Mesenchymal stem cell (in vitro differentiated cells and primary cell): ENCODE results near the gene HIP1.
"Not testable (repeated sequence)": the region's sequence is repeated elsewhere in the genome, so short reads cannot be mapped to it uniquely, and the experiment has no call there.

Experiments
- DNase-seq: peaks from one replicate; pipeline ENCODE4 v3.0.0-alpha.2; 2013
- H2AFZ ChIP-seq: one replicate; pipeline ENCODE4 v1.6.1; 2013; ENCODE audit warnings: low read depth, mild to moderate bottlenecking, control low read depth, inconsistent platforms, low read length, moderate library complexity
- H2AK5ac ChIP-seq: 2 replicates; pipeline ENCODE4 v1.6.1; 2013; ENCODE audit warnings: low read length, moderate library complexity, mild to moderate bottlenecking, inconsistent platforms; ENCODE audit not compliant: severe bottlenecking
- H2BK120ac ChIP-seq: one replicate; pipeline ENCODE4 v1.6.1; 2013; ENCODE audit warnings: low read depth, mild to moderate bottlenecking, inconsistent platforms, low read length, moderate library complexity
- H2BK12ac ChIP-seq, 2 experiments: one replicate each; pipeline ENCODE4 v1.6.1; 2013; ENCODE audit warnings: inconsistent platforms in 2 of 2, low read length in 2 of 2, mild to moderate bottlenecking in 2 of 2, moderate library complexity in 2 of 2, control low read depth in 1 of 2
- H2BK15ac ChIP-seq: one replicate; pipeline ENCODE4 v1.6.1; 2013; ENCODE audit warnings: mild to moderate bottlenecking, low read depth, inconsistent platforms; ENCODE audit not compliant: poor library complexity, severe bottlenecking
- H2BK5ac ChIP-seq: 2 replicates; pipeline ENCODE4 v1.6.1; 2013; ENCODE audit warnings: low read depth, mild to moderate bottlenecking, low read length, control low read depth, inconsistent platforms; ENCODE audit not compliant: poor library complexity, severe bottlenecking
- H3K14ac ChIP-seq, 2 experiments: one replicate each; pipeline ENCODE4 v1.6.1; 2013; ENCODE audit warnings: inconsistent platforms in 2 of 2, low read length in 2 of 2, control low read depth in 1 of 2, mild to moderate bottlenecking in 1 of 2, moderate library complexity in 1 of 2
- H3K18ac ChIP-seq, 2 experiments: one replicate each; pipeline ENCODE4 v1.6.1; 2013; ENCODE audit warnings: inconsistent platforms in 2 of 2, low read length in 2 of 2, control low read depth in 1 of 2, low read depth in 1 of 2, mild to moderate bottlenecking in 1 of 2
- H3K23ac ChIP-seq, 2 experiments: one replicate each; pipeline ENCODE4 v1.6.1; 2013; ENCODE audit warnings: inconsistent platforms in 2 of 2, low read length in 2 of 2, mild to moderate bottlenecking in 2 of 2, moderate library complexity in 2 of 2, control low read depth in 1 of 2
- H3K27ac ChIP-seq: 2 replicates; pipeline ENCODE4 v1.5.1; 2013; ENCODE audit warnings: mild to moderate bottlenecking, moderate library complexity, low read length, control low read depth, inconsistent platforms; ENCODE audit not compliant: poor library complexity, severe bottlenecking
- H3K27me3 ChIP-seq, 2 experiments: 2 replicates each; pipeline versions ENCODE4 v1.6.1 to v1.7.0; 2013; ENCODE audit warnings: low read length in 2 of 2, mild to moderate bottlenecking in 2 of 2, moderate library complexity in 2 of 2, control low read depth in 1 of 2, inconsistent platforms in 1 of 2; ENCODE audit not compliant: control insufficient read depth in 1 of 2, insufficient read depth in 1 of 2
- H3K36me3 ChIP-seq, 2 experiments: 2 replicates each; pipeline versions ENCODE4 v1.6.1 to v1.7.0; 2013; ENCODE audit warnings: low read length in 2 of 2, control low read depth in 1 of 2, inconsistent platforms in 1 of 2, low read depth in 1 of 2, mild to moderate bottlenecking in 1 of 2; ENCODE audit not compliant: insufficient read depth in 2 of 2, control insufficient read depth in 1 of 2
- H3K4ac ChIP-seq, 2 experiments: one replicate each; pipeline ENCODE4 v1.6.1; 2013; ENCODE audit warnings: inconsistent platforms in 2 of 2, low read length in 2 of 2, mild to moderate bottlenecking in 2 of 2, moderate library complexity in 2 of 2, control low read depth in 1 of 2, low read depth in 1 of 2
- H3K4me1 ChIP-seq: 2 replicates; pipeline ENCODE4 v1.6.1; 2013; ENCODE audit warnings: low read depth, low read length, control low read depth; ENCODE audit not compliant: control insufficient read depth, insufficient read depth
- H3K4me2 ChIP-seq: 2 replicates; pipeline ENCODE4 v1.6.1; 2013; ENCODE audit warnings: low read length, mild to moderate bottlenecking, inconsistent platforms; ENCODE audit not compliant: poor library complexity, severe bottlenecking
- H3K4me3 ChIP-seq, 2 experiments: 2 replicates each; pipeline versions ENCODE4 v1.5.1 to v1.7.0; 2013; ENCODE audit warnings: low read length in 2 of 2, mild to moderate bottlenecking in 2 of 2, control low read depth in 1 of 2, low read depth in 1 of 2; ENCODE audit not compliant: insufficient read depth in 1 of 2
- H3K79me1 ChIP-seq: replicated peaks from 2 replicates; pipeline ENCODE4 v1.6.1; 2013; ENCODE audit warnings: mild to moderate bottlenecking, control low read depth, low read length, inconsistent platforms; ENCODE audit not compliant: poor library complexity, severe bottlenecking
- H3K9ac ChIP-seq: 2 replicates; pipeline ENCODE4 v1.7.0; 2013; ENCODE audit warnings: mild to moderate bottlenecking, low read length, moderate library complexity
- H3K9me3 ChIP-seq: 2 replicates; pipeline ENCODE4 v1.7.0; 2013; ENCODE audit warnings: mild to moderate bottlenecking, low read length; ENCODE audit not compliant: control insufficient read depth
- H4K8ac ChIP-seq: one replicate; pipeline ENCODE4 v1.6.1; 2013; ENCODE audit warnings: inconsistent platforms, mild to moderate bottlenecking, low read length, moderate library complexity
- H4K91ac ChIP-seq: one replicate; pipeline ENCODE4 v1.6.1; 2013; ENCODE audit warnings: mild to moderate bottlenecking, low read length, inconsistent platforms
- WGBS: methylation state at CpG from one replicate; pipeline ENCODE4 v1.1.7; 2013; ENCODE audit warnings: mixed read lengths; 5-methylcytosine and 5-hydroxymethylcytosine counted together

The HIP1 gene

DNA sequence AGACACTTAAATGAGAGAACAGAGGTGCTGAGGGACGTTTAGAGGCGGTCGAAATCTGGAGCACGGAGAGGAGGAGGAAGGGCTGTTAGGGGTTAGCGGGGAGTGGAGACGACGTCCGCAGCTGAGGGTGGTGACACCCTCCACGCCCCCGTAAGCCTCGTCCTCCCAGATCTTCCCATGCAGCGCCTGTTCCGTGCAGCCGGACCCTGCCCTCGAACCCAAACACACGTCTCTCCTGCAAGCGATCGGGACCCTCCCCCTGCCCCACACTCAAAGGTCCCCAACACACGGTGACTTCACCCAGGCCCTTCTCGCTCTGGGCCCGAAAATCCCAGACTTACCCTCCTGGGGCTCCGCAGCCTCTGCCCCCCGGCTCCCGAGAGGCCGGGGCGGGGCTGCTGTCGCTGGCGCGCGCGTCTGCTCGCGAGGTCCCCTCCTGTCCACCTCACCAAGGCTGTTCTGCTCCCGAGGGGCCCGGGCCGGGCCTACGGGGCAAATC lies 211.5 kb downstream of the HIP1 start:
- WGBS, result under 1% methylated on average over 22 of the region's 37 CpGs
- H3K4me1 ChIP-seq, result peaks cover 11% of the 10 kb centered on the region
- peak overlapping the region; percentile 74 for H3K4me2 ChIP-seq
- H2AK5ac ChIP-seq, H2BK15ac ChIP-seq, H2BK12ac ChIP-seq, H2AFZ ChIP-seq, H4K8ac ChIP-seq, H3K27me3 ChIP-seq, H2BK5ac ChIP-seq, H3K9me3 ChIP-seq, H3K79me1 ChIP-seq, H3K23ac ChIP-seq: not testable (repeated sequence)
- H3K4ac ChIP-seq, result peak overlapping the region; percentile 57 to 83
- peak overlapping the region; percentile 93 to 98 for H3K18ac ChIP-seq
- H3K9ac ChIP-seq, result peak overlapping the region; percentile 91
- peaks cover 14 to 30% of the 10 kb centered on the region in 2 experiments for H3K36me3 ChIP-seq
- peak overlapping the region; percentile 4 for H3K27ac ChIP-seq
- H3K14ac ChIP-seq, result peak overlapping the region in 1 of 2 experiments; percentile 35
- DNase-seq, result peak; percentile 17
- H2BK120ac ChIP-seq, result peak overlapping the region; percentile 58
- peak overlapping the region; percentile 82 for H4K91ac ChIP-seq
- peak overlapping the region; percentile 76 to 91 for H3K4me3 ChIP-seq

DNA sequence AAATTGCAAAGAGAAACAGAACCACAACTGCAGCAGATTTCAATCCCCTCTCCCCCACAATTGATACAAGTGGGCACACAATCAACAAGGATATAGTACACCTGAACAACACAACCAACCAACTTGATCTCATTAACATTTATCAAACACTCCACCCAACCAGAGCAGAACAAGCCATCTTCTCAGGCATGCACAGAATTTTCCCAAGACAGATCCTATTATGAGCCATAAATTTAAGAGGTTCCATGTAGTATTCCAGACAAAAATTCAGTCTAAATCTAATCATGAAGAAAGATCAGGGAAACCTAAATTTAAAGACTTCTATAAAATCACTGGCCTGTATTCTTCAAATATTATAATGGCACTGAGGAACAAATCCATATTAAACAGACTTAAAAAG lies 217.0 kb downstream of the HIP1 start:
- peaks cover 19 to 39% of the 10 kb centered on the region in 2 experiments for H3K36me3 ChIP-seq
- H2BK120ac ChIP-seq, H3K79me1 ChIP-seq: not testable (repeated sequence)

DNA sequence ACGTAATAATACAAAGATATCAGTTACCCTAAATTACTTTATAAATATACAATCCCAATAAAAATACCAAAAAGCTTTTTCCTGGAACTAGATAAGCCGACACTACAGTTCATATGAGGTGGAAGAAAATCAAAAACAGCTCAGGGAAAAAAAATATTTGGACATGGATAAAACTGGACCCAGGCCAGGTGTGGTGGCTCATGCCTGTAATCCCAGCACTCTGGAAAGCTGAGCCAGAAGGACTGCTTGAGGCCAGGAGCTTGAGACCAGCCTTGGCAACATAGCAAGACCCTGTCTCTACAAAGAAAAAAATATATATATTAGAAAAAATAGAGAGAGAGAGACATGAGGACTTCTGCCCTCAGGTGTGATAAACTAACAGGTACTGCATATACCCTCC lies 219.9 kb downstream of the HIP1 start:
- H2BK12ac ChIP-seq, H4K8ac ChIP-seq, H2BK120ac ChIP-seq, H3K4me2 ChIP-seq, H3K27me3 ChIP-seq, H2AK5ac ChIP-seq, H3K4me3 ChIP-seq, H4K91ac ChIP-seq, H2AFZ ChIP-seq, H2BK15ac ChIP-seq, H3K14ac ChIP-seq, H3K4me1 ChIP-seq, H2BK5ac ChIP-seq, H3K18ac ChIP-seq, H3K9ac ChIP-seq, H3K23ac ChIP-seq, H3K27ac ChIP-seq, H3K4ac ChIP-seq, H3K79me1 ChIP-seq, H3K9me3 ChIP-seq, DNase-seq: not testable (repeated sequence)
- H3K36me3 ChIP-seq, result peaks cover 11 to 33% of the 10 kb centered on the region in 2 experiments
- WGBS, result 100% methylated on average over 1 of the region's 2 CpGs

More for the DNA sequence above, 217.0 kb downstream of the HIP1 start:
- H3K18ac ChIP-seq, H4K91ac ChIP-seq, H4K8ac ChIP-seq, H2BK12ac ChIP-seq, H3K4me1 ChIP-seq, H3K14ac ChIP-seq, H3K4ac ChIP-seq, H2BK5ac ChIP-seq, H2AK5ac ChIP-seq, H3K4me3 ChIP-seq, H3K9me3 ChIP-seq, H3K27ac ChIP-seq, H3K27me3 ChIP-seq, H3K9ac ChIP-seq, DNase-seq, H2AFZ ChIP-seq, H3K23ac ChIP-seq, H3K4me2 ChIP-seq, H2BK15ac ChIP-seq: not testable (repeated sequence)

DNA sequence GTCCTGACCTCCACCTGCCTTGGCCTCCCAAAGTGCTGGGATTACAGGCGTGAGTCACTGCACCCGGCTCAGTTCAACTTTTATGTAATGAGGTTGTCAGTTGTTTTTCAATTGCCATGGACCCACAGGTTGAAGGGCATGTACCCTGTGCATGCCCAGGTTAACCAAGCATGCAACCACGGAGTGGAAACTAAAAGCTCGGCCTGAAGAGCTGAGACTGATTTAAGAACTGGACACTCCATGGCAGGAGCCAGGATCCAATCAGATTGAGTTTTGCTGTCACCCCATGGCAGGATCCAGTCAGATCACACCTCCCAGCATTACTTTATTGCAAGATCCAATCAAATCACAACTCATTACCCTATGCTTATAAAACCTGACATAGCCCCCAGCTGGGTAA lies 229.7 kb downstream of the HIP1 start:
- H4K91ac ChIP-seq, H3K23ac ChIP-seq, H3K27ac ChIP-seq, H4K8ac ChIP-seq, H3K27me3 ChIP-seq, H3K9ac ChIP-seq, DNase-seq, H2AFZ ChIP-seq, H3K36me3 ChIP-seq, H3K18ac ChIP-seq, H3K4me3 ChIP-seq, H3K9me3 ChIP-seq, H3K4me1 ChIP-seq, H3K14ac ChIP-seq, H3K4me2 ChIP-seq, H2BK15ac ChIP-seq, H3K4ac ChIP-seq, H2BK12ac ChIP-seq, H2BK120ac ChIP-seq, H2BK5ac ChIP-seq, H2AK5ac ChIP-seq, H3K79me1 ChIP-seq: not testable (repeated sequence)
- no CpG with 5 or more reads among the region's 4 CpGs for WGBS
